ENCODE results near the gene MYLK4. TPM values are rescaled to one million over a fixed set of nuclear protein-coding genes. Genes with fewer than 3 reads are reported as not detected.

MYLK4 gene
- total RNA-seq, 1 donor, result 0.72 TPM

- DNase-seq (ENCODE audit: low read depth), result no peak
- no peak for TF ChIP-seq CTCF (IDR thresholded peaks at IDR 0.05; ENCODE audit: insufficient read depth, low read length)
- no peak overlapping the region for H3K4me3 ChIP-seq (ENCODE audit: low read depth, low read length)
Observed at GRCh38 chr6:2676048-2676447, 74.7 kb downstream of the MYLK4 start.

- no peak overlapping the region for H3K4me3 ChIP-seq (ENCODE audit: low read depth, low read length)
- no peak for DNase-seq (ENCODE audit: low read depth)
- no peak for TF ChIP-seq CTCF (IDR thresholded peaks at IDR 0.05; ENCODE audit: insufficient read depth, low read length)
Observed at GRCh38 chr6:2674857-2675256, 75.9 kb downstream of the MYLK4 start.

GRCh38 chr6:2669067-2669700 is 81.5 kb downstream of the MYLK4 start:
- TF ChIP-seq CTCF (IDR thresholded peaks at IDR 0.05; ENCODE audit: insufficient read depth, low read length), result no peak
- no peak for DNase-seq (ENCODE audit: low read depth)
- H3K4me3 ChIP-seq (ENCODE audit: low read depth, low read length), result no peak overlapping the region

- H3K4me3 ChIP-seq (ENCODE audit: low read depth, low read length), result no peak overlapping the region
- TF ChIP-seq CTCF (IDR thresholded peaks at IDR 0.05; ENCODE audit: insufficient read depth, low read length), result no peak
- DNase-seq (ENCODE audit: low read depth), result no peak
Observed at GRCh38 chr6:2667617-2668016, 83.1 kb downstream of the MYLK4 start.

- DNase-seq (ENCODE audit: low read depth), result no peak
- no peak overlapping the region for H3K4me3 ChIP-seq (ENCODE audit: low read depth, low read length)
- no peak for TF ChIP-seq CTCF (IDR thresholded peaks at IDR 0.05; ENCODE audit: insufficient read depth, low read length)
Observed at GRCh38 chr6:2666906-2667575, 83.7 kb downstream of the MYLK4 start.

- no peak overlapping the region for H3K4me3 ChIP-seq (ENCODE audit: low read depth, low read length)
- TF ChIP-seq CTCF (IDR thresholded peaks at IDR 0.05; ENCODE audit: insufficient read depth, low read length), result no peak
- peak; percentile 3 for DNase-seq (ENCODE audit: low read depth)
Observed at GRCh38 chr6:2665146-2666070, 85.3 kb downstream of the MYLK4 start.

Measured in fibroblast of the aortic adventitia (primary cell).